GM12878 (cell line): ENCODE results near the gene CRYGN.

Experiments used
- CHD1 ChIP-seq: IDR thresholded peaks from 2 replicates; pipeline ENCODE4 v1.6.1; 2012; ENCODE audit warnings: low read depth, low read length, improper control_type of control experiment
- RUNX3 ChIP-seq: IDR thresholded peaks from 2 replicates; pipeline ENCODE4 v1.6.1; 2012; ENCODE audit warnings: low read length, inconsistent platforms
- ZNF274 ChIP-seq: IDR thresholded peaks from one replicate; pipeline ENCODE4 v1.8.0; 2011; ENCODE audit not compliant: insufficient read length, insufficient read depth

- TF ChIP-seq CHD1 (no peak), RUNX3 (no peak), ZNF274 (no peak)
Measured at GRCh38 chr7:151435971-151436370, 4.0 kb downstream of the CRYGN start.
